Sigmoid colon (tissue), 7 donors: ENCODE data around the gene SLC36A2. TPM values are rescaled to one million over a fixed set of nuclear protein-coding genes. Genes with fewer than 3 reads are reported as not detected.

Experiments used
- DNase-seq: peaks from one replicate; pipeline ENCODE4 v3.0.0-alpha.2; 2019
- H3K27ac ChIP-seq, 4 donors: fragments of 200-600 bp; sonication (generic); one replicate each; pipeline ENCODE4 v1.5.1; 2016 to 2019; ENCODE audit warnings: mild to moderate bottlenecking in 1 of 4
- H3K27me3 ChIP-seq, 3 donors: fragments of 200-600 bp; sonication (generic); one replicate each; pipeline ENCODE4 v1.5.1; 2019; ENCODE audit warnings: mild to moderate bottlenecking in 1 of 3
- H3K36me3 ChIP-seq, 4 donors: fragments of 200-600 bp; sonication (generic); one replicate each; pipeline ENCODE4 v1.5.1; 2016 to 2019
- H3K4me1 ChIP-seq, 4 donors: fragments of 200-600 bp; sonication (generic); one replicate each; pipeline ENCODE4 v1.5.1; 2017 to 2019
- H3K4me3 ChIP-seq, 4 donors: fragments of 200-600 bp; sonication (generic); one replicate each; pipeline ENCODE4 v1.5.1; 2017 to 2019; ENCODE audit warnings: mild to moderate bottlenecking in 2 of 4, moderate library complexity in 1 of 4
- H3K9me3 ChIP-seq, 4 donors: fragments of 200-600 bp in 3 of 4; sonication (generic) in 3 of 4; one replicate each; pipeline versions ENCODE4 v1.5.1 to v1.6.1; 2013 to 2019
- EP300 ChIP-seq, 4 donors: sonication (generic); formaldehyde crosslinking; IDR thresholded peaks; one replicate each; pipeline ENCODE4 v1.6.1; 2017; ENCODE audit warnings: antibody characterized with exemption in 4 of 4
- POLR2A ChIP-seq, 2 donors: fragments of 450-650 bp; IDR thresholded peaks; one replicate each; pipeline ENCODE4 v1.6.1; 2016; ENCODE audit warnings: antibody characterized with exemption in 2 of 2, mild to moderate bottlenecking in 2 of 2, moderate library complexity in 2 of 2
- POLR2AphosphoS5 ChIP-seq, 4 donors: sonication (generic); formaldehyde crosslinking; IDR thresholded peaks; one replicate each; pipeline ENCODE4 v1.6.1; 2017; ENCODE audit warnings: antibody characterized with exemption in 4 of 4
- WGBS, 2 donors: extraction: QIAGEN DNeasy Blood & Tissue Kit; methylation state at CpG; one replicate each; pipeline ENCODE4 v1.1.7; 2013; 5-methylcytosine and 5-hydroxymethylcytosine counted together
- intact Hi-C: fragments of 100-400 bp; cut with DNase I; formaldehyde crosslinking; loops from one replicate; pipeline ENCODE4 v1.15.1; 2023
- polyA plus RNA-seq, 3 donors: library from polyadenylated mRNA; stranded (reverse); fragments of 200-250 nt; gene quantifications; one replicate each; pipeline ENCODE4 v1.2.3, GENCODE V29; 2013
- total RNA-seq, 4 donors: library from RNA; depleted of rRNA; stranded (reverse); fragments of >200 nt; gene quantifications; one replicate each; pipeline ENCODE4 v1.1.0, GENCODE V29; 2016
- TF ChIP-seq, protein P1 (sequence below), 4 experiments: fragments of 450-650 bp in 3 of 4; fragments of 200-600 bp in 1 of 4; IDR thresholded peaks; one replicate each; pipeline ENCODE4 v1.5.1; 2016 to 2019; ENCODE audit warnings: antibody characterized with exemption in 4 of 4, mild to moderate bottlenecking in 3 of 4, moderate library complexity in 2 of 4
- donor health status: healthy with polysubstance abuse.
- donor health status: Bipolar disorder and iron deficiency.
- donor health status: healthy.

Gene SLC36A2
- total and polyA plus RNA-seq, 7 donors, result not detected

DNA sequence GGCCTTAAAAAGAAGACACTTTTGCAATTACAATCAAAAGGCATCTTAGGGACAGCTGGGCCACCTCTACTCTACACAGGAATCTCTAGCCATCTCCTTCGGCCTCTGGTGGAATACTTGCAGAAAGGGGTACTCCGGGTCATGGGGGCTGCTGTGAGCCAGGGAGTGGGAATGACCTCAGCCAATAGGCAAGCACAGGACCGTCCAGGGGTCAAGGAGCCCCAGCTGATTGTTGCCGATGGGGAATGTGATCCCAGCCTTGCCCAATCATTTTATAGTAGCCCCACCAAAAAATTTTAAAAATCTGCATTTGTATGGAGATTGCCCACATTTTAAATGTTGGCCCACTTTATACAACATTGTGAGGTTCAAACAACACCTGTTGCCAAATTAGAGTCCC lies 26.9 kb downstream of the SLC36A2 start:
- no peaks in the 10 kb centered on the region for H3K36me3 ChIP-seq
- H3K9me3 ChIP-seq, result no peaks in the 10 kb centered on the region
- H3K27ac ChIP-seq, result no peak overlapping the region
- no peaks in the 10 kb centered on the region for H3K27me3 ChIP-seq
- intact Hi-C loops, result no loop called here
- WGBS, 2 donors, result 83 to 90% methylated on average over 4 of the region's 4 CpGs
- TF ChIP-seq, protein P1, sequence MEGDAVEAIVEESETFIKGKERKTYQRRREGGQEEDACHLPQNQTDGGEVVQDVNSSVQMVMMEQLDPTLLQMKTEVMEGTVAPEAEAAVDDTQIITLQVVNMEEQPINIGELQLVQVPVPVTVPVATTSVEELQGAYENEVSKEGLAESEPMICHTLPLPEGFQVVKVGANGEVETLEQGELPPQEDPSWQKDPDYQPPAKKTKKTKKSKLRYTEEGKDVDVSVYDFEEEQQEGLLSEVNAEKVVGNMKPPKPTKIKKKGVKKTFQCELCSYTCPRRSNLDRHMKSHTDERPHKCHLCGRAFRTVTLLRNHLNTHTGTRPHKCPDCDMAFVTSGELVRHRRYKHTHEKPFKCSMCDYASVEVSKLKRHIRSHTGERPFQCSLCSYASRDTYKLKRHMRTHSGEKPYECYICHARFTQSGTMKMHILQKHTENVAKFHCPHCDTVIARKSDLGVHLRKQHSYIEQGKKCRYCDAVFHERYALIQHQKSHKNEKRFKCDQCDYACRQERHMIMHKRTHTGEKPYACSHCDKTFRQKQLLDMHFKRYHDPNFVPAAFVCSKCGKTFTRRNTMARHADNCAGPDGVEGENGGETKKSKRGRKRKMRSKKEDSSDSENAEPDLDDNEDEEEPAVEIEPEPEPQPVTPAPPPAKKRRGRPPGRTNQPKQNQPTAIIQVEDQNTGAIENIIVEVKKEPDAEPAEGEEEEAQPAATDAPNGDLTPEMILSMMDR (IDR thresholded peaks at IDR 0.05), result no peak
- TF ChIP-seq POLR2AphosphoS5 (IDR thresholded peaks at IDR 0.05), result no peak
- no peak for TF ChIP-seq POLR2A (IDR thresholded peaks at IDR 0.05)
- no peak for TF ChIP-seq EP300 (IDR thresholded peaks at IDR 0.05)
- no peak overlapping the region for H3K4me3 ChIP-seq
- no peak for DNase-seq
- peaks cover 0 to 12% (median 11%) of the 10 kb centered on the region in 4 donors for H3K4me1 ChIP-seq

DNA sequence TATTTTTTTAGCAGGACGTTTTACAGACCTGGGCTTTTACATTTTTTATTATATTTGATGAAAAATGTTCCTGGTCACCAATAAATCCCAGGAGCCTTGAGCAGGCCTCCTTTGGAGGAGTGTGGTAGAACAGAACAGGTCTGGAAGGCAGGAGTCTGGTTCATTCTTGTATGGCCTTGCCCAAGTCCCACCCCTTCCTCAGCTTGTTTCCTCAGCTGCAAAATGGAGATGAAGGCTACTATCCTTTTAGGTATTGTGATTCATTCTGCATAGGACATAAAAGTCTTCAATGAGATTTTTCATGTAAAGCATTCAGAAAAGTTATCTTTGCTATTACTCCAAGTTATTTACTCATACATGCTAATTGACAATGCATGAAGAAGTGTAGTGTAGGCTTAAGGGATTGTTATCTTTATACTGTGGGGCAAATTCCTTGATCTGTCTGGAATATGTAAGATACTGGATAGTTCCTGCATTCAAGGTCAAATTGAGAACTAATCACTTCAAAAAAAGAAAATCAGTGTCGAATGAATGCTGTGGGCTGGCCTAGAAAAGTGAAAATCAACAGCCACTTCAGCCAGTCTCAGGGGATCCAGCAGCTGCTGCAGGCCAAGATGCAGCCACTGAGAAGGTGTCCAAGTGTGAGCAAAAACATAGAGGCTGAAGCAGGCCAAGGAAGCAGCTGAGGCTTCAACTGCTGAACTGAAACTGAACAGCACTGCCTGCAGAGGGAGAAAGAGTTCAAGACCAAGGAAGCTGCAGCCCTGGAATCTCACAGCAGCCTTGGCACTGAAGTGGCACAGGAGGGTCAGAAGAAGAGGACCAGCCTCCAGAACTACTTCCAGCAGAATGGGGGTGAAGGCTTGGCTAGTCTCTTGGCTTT lies 28.3 kb downstream of the SLC36A2 start:
- TF ChIP-seq POLR2AphosphoS5 (IDR thresholded peaks at IDR 0.05) (peak in 2 of 4 donors; percentile 18 to 19), EP300 (IDR thresholded peaks at IDR 0.05) (no peak)
- TF ChIP-seq, protein P1 (IDR thresholded peaks at IDR 0.05), result peak in 1 of 4 experiments; percentile 34
- peak; percentile 73 for DNase-seq
- WGBS, 2 donors, result 71 to 76% methylated on average over 2 of the region's 2 CpGs

GRCh38 chr5:151317871-151318270 lies 29.5 kb downstream of the SLC36A2 start:
- H3K27me3 ChIP-seq, result no peaks in the 10 kb centered on the region
- intact Hi-C loops, result loop anchor here (10.0 kb wide), 1 partner anchor 193 kb away; no protein-coding TSS in a partner anchor
- TF ChIP-seq, protein P1 (IDR thresholded peaks at IDR 0.05), result no peak
- no peak for TF ChIP-seq POLR2A (IDR thresholded peaks at IDR 0.05)
- TF ChIP-seq POLR2AphosphoS5 (IDR thresholded peaks at IDR 0.05), result no peak
- no peak for TF ChIP-seq EP300 (IDR thresholded peaks at IDR 0.05)
- H3K4me1 ChIP-seq, result peaks cover 0 to 12% (median 11%) of the 10 kb centered on the region in 4 donors
- no peak overlapping the region for H3K27ac ChIP-seq
- DNase-seq, result no peak
- no peaks in the 10 kb centered on the region for H3K36me3 ChIP-seq
- no peaks in the 10 kb centered on the region for H3K9me3 ChIP-seq
- no peak overlapping the region for H3K4me3 ChIP-seq
- WGBS, 2 donors, result 70 to 74% methylated on average over 2 of the region's 2 CpGs

More for the DNA sequence above, 28.3 kb downstream of the SLC36A2 start:
- Histone ChIP-seq H3K27ac (peak overlapping the region in 2 of 4 donors; percentile 37 to 44), H3K4me1 (peaks cover 0 to 12% (median 11%) of the 10 kb centered on the region in 4 donors), H3K9me3 (no peaks in the 10 kb centered on the region), H3K4me3 (no peak overlapping the region), H3K27me3 (no peaks in the 10 kb centered on the region), H3K36me3 (no peaks in the 10 kb centered on the region)
- intact Hi-C loops, result loop anchor here (10.0 kb wide), 1 partner anchor 194 kb away; no protein-coding TSS in a partner anchor

GRCh38 chr5:151315998-151316597 lies 31.3 kb downstream of the SLC36A2 start:
- H3K4me1 ChIP-seq, result peaks cover 0 to 12% (median 11%) of the 10 kb centered on the region in 4 donors
- WGBS, 2 donors, result 42 to 56% methylated on average over 8 of the region's 8 CpGs
- no peak overlapping the region for H3K27ac ChIP-seq
- no peaks in the 10 kb centered on the region for H3K27me3 ChIP-seq
- TF ChIP-seq POLR2A (IDR thresholded peaks at IDR 0.05), result no peak
- TF ChIP-seq, protein P1 (IDR thresholded peaks at IDR 0.05), result peak; percentile 31 to 83 (median 68)
- DNase-seq, result peak; percentile 80
- no peaks in the 10 kb centered on the region for H3K36me3 ChIP-seq
- H3K9me3 ChIP-seq, result peaks cover 0 to 2% (median 0%) of the 10 kb centered on the region in 4 donors
- H3K4me3 ChIP-seq, result no peak overlapping the region
- intact Hi-C loops, result loop anchor here (10.0 kb wide), 1 partner anchor 191 kb away; no protein-coding TSS in a partner anchor
